ENCODE measurements around the gene HMG20A. TPM values are rescaled to one million over a fixed set of nuclear protein-coding genes. Genes with fewer than 3 reads are reported as not detected.

Gene HMG20A
- total RNA-seq, 1 experiment from 2014 or later: 9.8 TPM

DNA sequence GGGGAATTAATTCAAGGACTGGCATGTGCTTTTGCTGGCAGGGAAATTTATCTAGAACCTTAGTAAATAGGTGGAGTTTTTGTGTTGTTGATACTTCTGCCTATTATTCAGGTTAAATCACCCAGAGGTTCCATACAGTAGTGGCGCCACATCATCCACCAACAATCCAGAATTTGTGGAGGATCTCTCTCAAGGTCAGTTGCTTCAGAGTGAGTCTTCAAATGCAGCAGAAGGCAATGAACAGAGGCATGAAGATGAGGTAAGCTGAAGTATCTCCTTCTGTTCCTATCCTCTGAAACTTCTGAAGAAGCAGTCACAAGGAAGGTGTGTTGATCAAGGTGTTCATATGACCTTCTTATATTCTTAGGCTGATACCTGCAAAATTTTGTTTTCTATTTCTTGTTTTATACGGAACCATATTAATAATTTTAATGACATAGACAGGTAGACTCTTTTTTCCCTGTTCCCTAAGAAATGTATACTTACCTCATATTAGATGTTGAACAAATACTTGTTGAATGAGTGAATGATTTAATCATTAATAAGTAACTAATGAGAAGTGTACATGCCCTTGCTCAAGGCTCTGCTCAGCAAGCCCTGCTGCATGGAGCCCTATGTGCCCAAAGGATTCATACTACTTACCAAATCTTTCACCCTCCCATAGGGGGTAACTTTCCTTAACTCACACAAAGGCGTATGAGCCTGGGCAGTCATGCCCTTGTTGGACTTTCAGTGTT, 43.6 kb downstream of the HMG20A start:
- in situ Hi-C loops (cut with HindIII; ENCODE audit: low sequenced_read_pairs): no loop called here
- no peak for DNase-seq (ENCODE audit: low spot score)

DNA sequence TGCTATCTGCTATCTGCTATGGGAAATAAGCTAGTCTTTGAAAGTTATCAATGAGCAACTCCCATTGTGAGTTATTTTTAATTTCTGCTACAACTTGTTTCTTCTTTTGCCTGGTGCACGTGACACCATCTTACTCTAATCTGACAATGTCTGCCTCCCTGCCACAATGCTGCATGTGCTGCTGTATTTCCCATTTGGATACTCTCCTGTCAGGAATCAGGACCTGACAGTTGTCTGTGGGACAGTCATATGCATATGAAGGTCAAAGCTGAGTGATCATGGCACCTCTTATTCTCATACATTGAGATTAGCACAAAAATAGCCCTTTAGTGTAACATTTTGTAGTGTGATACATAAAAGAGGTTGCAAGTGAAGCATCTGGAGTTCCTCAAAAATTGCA, 45.8 kb downstream of the HMG20A start:
- no peak for DNase-seq (ENCODE audit: low spot score)
- in situ Hi-C loops (cut with HindIII; ENCODE audit: low sequenced_read_pairs): no loop called here

- DNase-seq (ENCODE audit: low spot score): no peak
- in situ Hi-C loops (cut with HindIII; ENCODE audit: low sequenced_read_pairs): no loop called here
These were observed 48.2 kb downstream of the HMG20A start for GRCh38 chr15:77468896-77469295.

- DNase-seq (ENCODE audit: low spot score): no peak
- in situ Hi-C loops (cut with HindIII; ENCODE audit: low sequenced_read_pairs): no loop called here
These were observed 49.5 kb downstream of the HMG20A start for GRCh38 chr15:77470235-77470634.

DNA sequence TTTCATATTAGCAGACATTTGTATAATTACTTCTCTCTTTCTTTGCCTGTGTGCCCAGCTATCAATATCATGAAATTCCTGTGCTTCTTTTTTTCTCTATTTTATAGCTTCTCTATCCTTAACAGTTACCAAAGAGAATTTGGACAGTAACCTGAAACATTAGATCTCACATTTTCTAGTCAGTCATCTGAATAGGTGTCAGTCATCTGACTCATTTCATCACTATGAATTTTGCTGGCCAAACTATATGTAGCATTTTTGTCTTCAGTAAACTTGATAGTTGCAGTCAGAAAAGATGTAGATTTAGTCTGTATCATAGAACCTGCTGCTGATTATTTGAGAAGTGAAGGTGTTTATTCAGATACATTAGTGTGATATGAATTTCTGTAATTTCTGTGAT, 52.6 kb downstream of the HMG20A start:
- in situ Hi-C loops (cut with HindIII; ENCODE audit: low sequenced_read_pairs): no loop called here
- no peak for DNase-seq (ENCODE audit: low spot score)

GRCh38 chr15:77474310-77474988, 53.8 kb downstream of the HMG20A start:
- DNase-seq (ENCODE audit: low spot score): no peak
- in situ Hi-C loops (cut with HindIII; ENCODE audit: low sequenced_read_pairs): no loop called here

GRCh38 chr15:77475001-77475400, 54.3 kb downstream of the HMG20A start:
- no peak for DNase-seq (ENCODE audit: low spot score)
- in situ Hi-C loops (cut with HindIII; ENCODE audit: low sequenced_read_pairs): no loop called here

- in situ Hi-C loops (cut with HindIII; ENCODE audit: low sequenced_read_pairs): no loop called here
- no peak for DNase-seq (ENCODE audit: low spot score)
These were observed 55.2 kb downstream of the HMG20A start for GRCh38 chr15:77475898-77476297.

GRCh38 chr15:77476995-77477394, 56.3 kb downstream of the HMG20A start:
- in situ Hi-C loops (cut with HindIII; ENCODE audit: low sequenced_read_pairs): no loop called here
- no peak for DNase-seq (ENCODE audit: low spot score)

DNA sequence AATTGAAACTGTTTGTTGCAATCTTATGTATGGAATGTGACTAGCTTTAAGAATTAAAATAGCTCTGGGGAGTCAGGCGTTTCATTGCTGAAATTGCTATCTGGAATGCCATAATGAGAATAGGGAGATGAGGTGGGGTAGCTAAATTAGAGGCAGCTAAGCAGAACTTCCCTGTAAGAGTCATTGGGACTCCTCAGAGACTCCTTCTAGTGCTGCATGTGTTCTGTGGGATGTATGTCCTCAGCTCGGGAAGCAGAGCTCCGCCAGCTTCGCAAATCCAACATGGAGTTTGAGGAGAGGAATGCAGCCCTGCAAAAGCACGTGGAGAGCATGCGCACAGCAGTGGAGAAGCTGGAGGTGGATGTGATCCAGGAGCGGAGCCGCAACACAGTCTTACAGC, 57.4 kb downstream of the HMG20A start:
- DNase-seq (ENCODE audit: low spot score): no peak
- in situ Hi-C loops (cut with HindIII; ENCODE audit: low sequenced_read_pairs): no loop called here

GRCh38 chr15:77479015-77479414, 58.3 kb downstream of the HMG20A start:
- in situ Hi-C loops (cut with HindIII; ENCODE audit: low sequenced_read_pairs): no loop called here
- DNase-seq (ENCODE audit: low spot score): no peak

- no peak for DNase-seq (ENCODE audit: low spot score)
- in situ Hi-C loops (cut with HindIII; ENCODE audit: low sequenced_read_pairs): no loop called here
These were observed 60.4 kb downstream of the HMG20A start for GRCh38 chr15:77480859-77481633.

GRCh38 chr15:77481670-77482069, 61.0 kb downstream of the HMG20A start:
- no peak for DNase-seq (ENCODE audit: low spot score)
- in situ Hi-C loops (cut with HindIII; ENCODE audit: low sequenced_read_pairs): no loop called here

DNA sequence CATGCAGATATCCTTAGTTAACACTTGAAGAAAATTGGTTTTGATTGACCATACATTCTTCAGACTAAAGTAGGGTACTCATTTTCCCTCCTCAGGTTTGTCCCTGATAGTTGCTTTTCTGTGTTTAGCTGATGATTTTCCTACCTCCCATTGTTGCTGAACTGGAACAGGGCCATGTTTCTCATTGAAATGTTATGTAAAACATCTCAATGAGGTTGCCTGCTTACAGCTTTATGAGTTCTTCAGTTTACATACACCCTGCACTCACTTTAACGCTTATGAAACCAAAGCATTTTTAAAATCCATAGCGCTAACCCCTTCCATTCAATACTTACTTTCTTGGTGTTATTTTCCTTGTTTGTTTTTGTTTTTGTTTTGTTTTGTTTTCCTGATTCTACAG, 61.9 kb downstream of the HMG20A start:
- peak; percentile 72 for DNase-seq (ENCODE audit: low spot score)
- in situ Hi-C loops (cut with HindIII; ENCODE audit: low sequenced_read_pairs): no loop called here

GRCh38 chr15:77483425-77484140, 62.9 kb downstream of the HMG20A start:
- in situ Hi-C loops (cut with HindIII; ENCODE audit: low sequenced_read_pairs): no loop called here
- DNase-seq (ENCODE audit: low spot score): no peak

DNA sequence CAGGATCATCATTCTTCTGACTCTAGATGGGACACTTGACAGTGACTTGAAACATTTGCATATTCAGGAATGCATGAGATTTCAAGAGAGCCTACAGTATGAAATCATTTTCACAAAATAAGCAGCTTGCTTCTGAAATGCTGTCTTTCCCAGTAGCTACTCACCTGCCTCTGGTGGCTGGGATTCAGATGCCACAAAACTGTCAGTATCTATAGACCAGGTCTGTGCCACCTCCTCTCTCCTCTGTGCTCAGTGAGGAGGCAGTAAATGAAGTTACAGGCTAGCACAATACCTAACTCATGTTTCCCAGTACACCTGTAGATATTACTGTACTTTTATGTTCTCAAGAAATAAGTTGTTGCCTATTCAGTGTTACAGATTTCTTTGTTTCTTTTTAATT, 64.3 kb downstream of the HMG20A start:
- no peak for DNase-seq (ENCODE audit: low spot score)
- in situ Hi-C loops (cut with HindIII; ENCODE audit: low sequenced_read_pairs): no loop called here

GRCh38 chr15:77486542-77487468, 66.1 kb downstream of the HMG20A start:
- DNase-seq (ENCODE audit: low spot score): no peak
- in situ Hi-C loops (cut with HindIII; ENCODE audit: low sequenced_read_pairs): no loop called here

GRCh38 chr15:77487469-77487842, 66.8 kb downstream of the HMG20A start:
- no peak for DNase-seq (ENCODE audit: low spot score)
- in situ Hi-C loops (cut with HindIII; ENCODE audit: low sequenced_read_pairs): no loop called here

DNA sequence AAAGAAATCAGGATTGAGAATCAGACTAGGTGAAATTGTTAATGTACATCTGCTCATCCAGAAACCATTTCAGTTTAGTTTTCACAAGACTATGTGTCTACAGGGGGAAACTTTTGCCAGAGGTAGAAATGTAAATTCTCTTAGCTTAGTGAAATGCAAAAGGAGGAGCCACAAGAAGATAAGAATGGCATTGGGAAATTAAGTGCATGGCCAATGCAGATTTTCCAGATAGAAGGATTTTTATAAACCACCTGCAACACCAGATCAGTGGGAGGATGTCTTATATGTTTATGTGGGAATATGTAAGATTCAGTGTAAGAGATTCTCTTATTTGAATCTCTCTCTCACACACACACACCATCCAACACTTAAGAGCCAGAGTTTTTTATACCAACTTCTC, 67.2 kb downstream of the HMG20A start:
- in situ Hi-C loops (cut with HindIII; ENCODE audit: low sequenced_read_pairs): no loop called here
- DNase-seq (ENCODE audit: low spot score): no peak
